K562 (cell line): ENCODE measurements around the gene DSCAM. TPM values are rescaled to one million over a fixed set of nuclear protein-coding genes. Genes with fewer than 3 reads are reported as not detected.

Experiments used
- ATAC-seq: fragments of 200-7000 bp; cut with Tn5 transposase; 3 replicates; pipeline ENCODE4 v1.9.1; 2020; ENCODE audit warnings: moderate library complexity
- BruUV-seq: library from RNA; stranded (reverse); fragments of 400-500 nt; replicated peaks from 2 replicates; lab custom pipeline; 2021; lab: Mats Ljungman, UMichigan
- CTCF ChIA-PET: fragments of 300-600 bp; formaldehyde crosslinking; extraction: SDS; loops from one replicate; lab custom pipeline; 2021; ENCODE audit warnings: low intra/inter-chr PET ratio; lab: Yijun Ruan, JAX
- POLR2A ChIA-PET: fragments of 300-600, 350-650 bp; sonication (Branson Sonifier 250); formaldehyde crosslinking; extraction: SDS; loops from one replicate; lab custom pipeline; 2021; ENCODE audit warnings: antibody characterized with exemption, inconsistent platforms; lab: Yijun Ruan, JAX
- DNase-seq, 4 experiments: peaks; one replicate each; pipeline versions ENCODE4 v3.0.0 to v3.0.0-alpha.2; 2011 to 2018; ENCODE audit warnings: low spot score in 3 of 4, mixed read lengths in 3 of 4; ENCODE audit errors: extremely low read depth in 1 of 4
- FAIRE-seq: peaks from 2 replicates; lab custom pipeline; 2011; peaks lifted over from hg19 to GRCh38; lab: Jason Lieb, UNC
- H2AFZ ChIP-seq: 2 replicates; pipeline ENCODE4 v1.6.0; 2011; ENCODE audit warnings: low read depth, low read length, control low read depth, inconsistent platforms
- H3K27ac ChIP-seq: fragments of 200-600 bp; 3 replicates; pipeline ENCODE4 v1.8.0; 2011; ENCODE audit warnings: low read depth, mild to moderate bottlenecking, control low read depth, inconsistent platforms, low read length, moderate library complexity, mixed read lengths; ENCODE audit errors: extremely low read depth
- H3K27me3 ChIP-seq, 2 experiments: fragments of 300-600 bp in 1 of 2; 2 replicates in 1 of 2; 3 replicates in 1 of 2; pipeline versions ENCODE4 v1.6.0 to v1.8.0; 2011; ENCODE audit warnings: inconsistent platforms in 2 of 2, low read length in 2 of 2, mild to moderate bottlenecking in 1 of 2, mixed read lengths in 1 of 2, moderate library complexity in 1 of 2; ENCODE audit not compliant: control insufficient read depth in 2 of 2, insufficient read depth in 2 of 2
- H3K36me3 ChIP-seq: fragments of 300-600 bp; 3 replicates; pipeline ENCODE4 v1.8.0; 2011; ENCODE audit warnings: mild to moderate bottlenecking, low read length, inconsistent platforms; ENCODE audit not compliant: control insufficient read depth, insufficient read depth
- H3K4me1 ChIP-seq, 2 experiments: fragments of 200-600 bp in 1 of 2; replicated peaks in 1 of 2; 2 replicates in 1 of 2; 3 replicates in 1 of 2; pipeline versions ENCODE4 v1.5.1 to v1.8.0; 2011; ENCODE audit warnings: inconsistent platforms in 2 of 2, low read length in 2 of 2, mild to moderate bottlenecking in 1 of 2, mixed read lengths in 1 of 2, moderate library complexity in 1 of 2; ENCODE audit not compliant: control insufficient read depth in 2 of 2, insufficient read depth in 2 of 2
- H3K4me2 ChIP-seq: 2 replicates; pipeline ENCODE4 v1.6.1; 2011; ENCODE audit warnings: low read length, control low read depth, inconsistent platforms, mixed read lengths; ENCODE audit not compliant: insufficient read depth
- H3K4me3 ChIP-seq: fragments of 200-600 bp; sonication (generic), shearing (Covaris generic); 2 replicates; pipeline ENCODE4 v1.5.1; 2016; ENCODE audit warnings: control low read depth, inconsistent platforms
- H3K79me2 ChIP-seq: fragments of 200-600 bp; 3 replicates; pipeline ENCODE4 v1.8.0; 2011; ENCODE audit warnings: low read length, inconsistent platforms; ENCODE audit not compliant: control insufficient read depth, insufficient read depth
- H3K9ac ChIP-seq, 2 experiments: 2 replicates each; pipeline versions ENCODE4 v1.6.0 to v1.6.1; 2011; ENCODE audit warnings: low read depth in 2 of 2, low read length in 2 of 2, control low read depth in 1 of 2, inconsistent platforms in 1 of 2, mild to moderate bottlenecking in 1 of 2, mixed read lengths in 1 of 2; ENCODE audit not compliant: insufficient read depth in 1 of 2
- H3K9me1 ChIP-seq: one replicate; pipeline ENCODE4 v1.6.0; 2011; ENCODE audit warnings: inconsistent platforms, mild to moderate bottlenecking, low read length, moderate library complexity; ENCODE audit not compliant: control insufficient read depth, insufficient read depth
- H3K9me3 ChIP-seq: replicated peaks from 2 replicates; pipeline ENCODE4 v1.5.1; 2011; ENCODE audit warnings: low read depth, low read length, inconsistent platforms; ENCODE audit not compliant: control insufficient read depth, insufficient read depth
- H4K20me1 ChIP-seq: replicated peaks from 2 replicates; pipeline ENCODE4 v1.6.1; 2011; ENCODE audit warnings: low read length, inconsistent platforms, mixed read lengths; ENCODE audit not compliant: control insufficient read depth, insufficient read depth
- CTCF ChIP-seq, 3 experiments: IDR thresholded peaks in 2 of 3; conservative IDR thresholded peaks in 1 of 3; 2 replicates each; pipeline ENCODE4 v1.5.1; 2011 to 2012; ENCODE audit warnings: low read length in 3 of 3, mild to moderate bottlenecking in 3 of 3, control low read depth in 2 of 3, improper control_type of control experiment in 1 of 3, inconsistent platforms in 1 of 3, low read depth in 1 of 3, mixed read lengths in 1 of 3, moderate library complexity in 1 of 3; ENCODE audit not compliant: insufficient read depth in 2 of 3
- E4F1 ChIP-seq: fragments of 250-450 bp; sonication (Bioruptor Pico); IDR thresholded peaks from 2 replicates; pipeline ENCODE4 v1.5.0; 2021; ENCODE audit warnings: mild to moderate bottlenecking, borderline replicate concordance
- L3MBTL2 ChIP-seq: fragments of 450-650 bp; IDR thresholded peaks from 2 replicates; pipeline ENCODE4 v1.6.1; 2016; ENCODE audit warnings: mild to moderate bottlenecking, moderate library complexity
- NCOR1 ChIP-seq: fragments of 450-650 bp; IDR thresholded peaks from 2 replicates; pipeline ENCODE4 v1.6.1; 2016; ENCODE audit warnings: mild to moderate bottlenecking, moderate library complexity
- TCF7L2 ChIP-seq: fragments of 150-350 bp; IDR thresholded peaks from 2 replicates; pipeline ENCODE4 v1.6.1; 2016; ENCODE audit warnings: low read depth, mild to moderate bottlenecking, low read length, moderate library complexity
- UBTF ChIP-seq, 2 experiments: IDR thresholded peaks; 2 replicates each; pipeline ENCODE4 v1.6.1; 2012; ENCODE audit warnings: improper control_type of control experiment in 2 of 2, low read depth in 2 of 2, low read length in 2 of 2, borderline replicate concordance in 1 of 2
- ZNF175 ChIP-seq: fragments of 200-800 bp; sonication (Bioruptor generic); IDR thresholded peaks from 2 replicates; pipeline ENCODE4 v1.6.1; 2016; ENCODE audit warnings: low read depth, mild to moderate bottlenecking, missing genetic modification characterization, missing compliant biosample characterization
- ZNF609 ChIP-seq: sonication (generic); formaldehyde crosslinking; IDR thresholded peaks from 2 replicates; pipeline ENCODE4 v1.8.1; 2023; ENCODE audit warnings: missing genetic modification reagents, mild to moderate bottlenecking, borderline replicate concordance
- WGBS: fragments of 100-300 bp; shearing (Covaris generic); methylation state at CpG from one replicate; pipeline ENCODE4 v1.1.6; 2016; ENCODE audit warnings: low coverage, mixed read lengths; ENCODE audit not compliant: insufficient coverage; ENCODE audit errors: missing lambda C conversion rate; 5-methylcytosine and 5-hydroxymethylcytosine counted together
- in situ Hi-C: fragments of 300-500 bp; cut with MboI; formaldehyde crosslinking; loops from 4 replicates; pipeline ENCODE4 v1.15.0; 2018; ENCODE audit warnings: inconsistent platforms, mixed read lengths
- intact Hi-C: fragments of 100-400 bp; cut with micrococcal nuclease; formaldehyde crosslinking; loops from 2 replicates; pipeline ENCODE4 v1.14.2; 2022
- polyA plus RNA-seq, 8 experiments: library from polyadenylated mRNA; depleted of rRNA in 4 of 8; stranded (reverse) in 5 of 8; unstranded in 3 of 8; fragments of >200 nt; fragmentation: Nextera tagmentation in 2 of 8; fragmentation: Illumina TruSeq in 1 of 8; extraction: Ambion mirVana in 2 of 8; extraction: Trizol in 1 of 8; gene quantifications; 2 replicates each; pipeline versions ENCODE4 v1.2.1 to v1.2.3, GENCODE V29; 2011 to 2014; ENCODE audit warnings: inconsistent platforms in 1 of 8, missing spikeins in 1 of 8
- total RNA-seq, 7 experiments: library from RNA; depleted of rRNA in 6 of 7; stranded (reverse); fragments of >200 nt in 6 of 7; fragmentation: Illumina TruSeq in 2 of 7; extraction: Trizol in 2 of 7; gene quantifications; 2 replicates each; pipeline versions ENCODE4 v1.2.1 to v1.2.3, GENCODE V29; 2011 to 2021; ENCODE audit warnings: low replicate concordance in 1 of 7

The DSCAM gene
- total and polyA plus RNA-seq, 9 of the 15 experiments (the other 6 are each of a cell fraction or from before 2014, with no cell fraction given): not detected

GRCh38 chr21:40605094-40605493 lies 241.9 kb downstream of the DSCAM start:
- in situ Hi-C loops: no loop called here
- no TSS peak for BruUV-seq
- no peaks in the 10 kb centered on the region for H3K36me3 ChIP-seq
- H3K9ac ChIP-seq: no peak overlapping the region
- H3K9me3 ChIP-seq: no peaks in the 10 kb centered on the region
- no peaks in the 10 kb centered on the region for H3K9me1 ChIP-seq
- H3K27ac ChIP-seq: no peak overlapping the region
- TF ChIP-seq L3MBTL2: no peak
- no peak for TF ChIP-seq ZNF175 (CRISPR knock-in tag)
- TF ChIP-seq UBTF (IDR thresholded peaks at IDR 0.05; ENCODE audit: borderline replicate concordance in 1 of 2, low read depth in 2 of 2, low read length in 2 of 2): no peak
- TF ChIP-seq CTCF (IDR thresholded peaks at IDR 0.05 in 2 of 3, conservative IDR thresholded peaks at IDR 0.05 in 1 of 3; ENCODE audit: insufficient read depth in 2 of 3, low read depth in 1 of 3, low read length in 3 of 3): no peak
- TF ChIP-seq NCOR1: no peak
- no peak for TF ChIP-seq TCF7L2
- no peak for TF ChIP-seq ZNF609 (CRISPR knock-in tag)
- no peak for TF ChIP-seq E4F1 (CRISPR knock-in tag)
- no peak for DNase-seq
- POLR2A ChIA-PET: no interaction called here
- no peaks in the 10 kb centered on the region for H3K4me1 ChIP-seq
- intact Hi-C loops: no loop called here
- H3K4me2 ChIP-seq: no peak overlapping the region
- H3K27me3 ChIP-seq: no peaks in the 10 kb centered on the region
- H3K4me3 ChIP-seq: no peak overlapping the region
- no peak overlapping the region for H2AFZ ChIP-seq
- 4% methylated on average over 4 of the region's 4 CpGs for WGBS
- no peak for FAIRE-seq
- ATAC-seq: no peak
- no peaks in the 10 kb centered on the region for H3K79me2 ChIP-seq
- no peaks in the 10 kb centered on the region for H4K20me1 ChIP-seq
- CTCF ChIA-PET: no interaction called here
